ENCODE data around the gene ESYT2.

The ESYT2 gene

DNA sequence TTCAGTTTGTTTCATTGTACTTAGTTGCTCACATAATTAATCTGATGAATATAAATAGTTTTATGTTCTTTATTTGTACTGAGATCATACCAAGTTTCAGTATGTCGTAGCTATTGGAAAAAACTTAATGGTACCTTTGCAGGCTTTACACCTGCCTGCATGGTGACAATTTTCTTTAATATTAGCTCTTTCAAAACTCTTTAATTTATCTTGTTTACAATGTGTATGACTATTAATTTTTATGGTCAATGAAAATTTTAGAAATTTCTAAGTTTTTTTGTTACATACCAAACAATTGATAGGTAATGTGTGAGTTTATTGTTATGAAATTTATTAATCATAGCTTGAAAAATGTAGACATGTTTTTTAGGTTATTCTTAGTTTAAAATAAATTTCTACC lies 31.1 kb upstream of the ESYT2 start:
- Histone ChIP-seq H3K4me1 (ENCODE audit: insufficient read depth, poor library complexity, severe bottlenecking) (peaks cover 27% of the 10 kb centered on the region), H3K27me3 (ENCODE audit: insufficient read depth, poor library complexity, severe bottlenecking) (no peaks in the 10 kb centered on the region), H3K4me3 (ENCODE audit: severe bottlenecking) (no peak overlapping the region), H3K9me3 (ENCODE audit: severe bottlenecking) (no peaks in the 10 kb centered on the region), H3K27ac (ENCODE audit: poor library complexity, severe bottlenecking) (peak overlapping the region; percentile 4), H3K36me3 (ENCODE audit: low read depth) (peaks cover 7% of the 10 kb centered on the region; the same call in 1 of the 2 replicates)
- TF ChIP-seq, protein P1, sequence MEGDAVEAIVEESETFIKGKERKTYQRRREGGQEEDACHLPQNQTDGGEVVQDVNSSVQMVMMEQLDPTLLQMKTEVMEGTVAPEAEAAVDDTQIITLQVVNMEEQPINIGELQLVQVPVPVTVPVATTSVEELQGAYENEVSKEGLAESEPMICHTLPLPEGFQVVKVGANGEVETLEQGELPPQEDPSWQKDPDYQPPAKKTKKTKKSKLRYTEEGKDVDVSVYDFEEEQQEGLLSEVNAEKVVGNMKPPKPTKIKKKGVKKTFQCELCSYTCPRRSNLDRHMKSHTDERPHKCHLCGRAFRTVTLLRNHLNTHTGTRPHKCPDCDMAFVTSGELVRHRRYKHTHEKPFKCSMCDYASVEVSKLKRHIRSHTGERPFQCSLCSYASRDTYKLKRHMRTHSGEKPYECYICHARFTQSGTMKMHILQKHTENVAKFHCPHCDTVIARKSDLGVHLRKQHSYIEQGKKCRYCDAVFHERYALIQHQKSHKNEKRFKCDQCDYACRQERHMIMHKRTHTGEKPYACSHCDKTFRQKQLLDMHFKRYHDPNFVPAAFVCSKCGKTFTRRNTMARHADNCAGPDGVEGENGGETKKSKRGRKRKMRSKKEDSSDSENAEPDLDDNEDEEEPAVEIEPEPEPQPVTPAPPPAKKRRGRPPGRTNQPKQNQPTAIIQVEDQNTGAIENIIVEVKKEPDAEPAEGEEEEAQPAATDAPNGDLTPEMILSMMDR (IDR thresholded peaks at IDR 0.05; ENCODE audit: poor library complexity, severe bottlenecking): no peak
- ATAC-seq (ENCODE audit: low read depth) (no peak), DNase-seq (ENCODE audit: low spot score) (no peak)

DNA sequence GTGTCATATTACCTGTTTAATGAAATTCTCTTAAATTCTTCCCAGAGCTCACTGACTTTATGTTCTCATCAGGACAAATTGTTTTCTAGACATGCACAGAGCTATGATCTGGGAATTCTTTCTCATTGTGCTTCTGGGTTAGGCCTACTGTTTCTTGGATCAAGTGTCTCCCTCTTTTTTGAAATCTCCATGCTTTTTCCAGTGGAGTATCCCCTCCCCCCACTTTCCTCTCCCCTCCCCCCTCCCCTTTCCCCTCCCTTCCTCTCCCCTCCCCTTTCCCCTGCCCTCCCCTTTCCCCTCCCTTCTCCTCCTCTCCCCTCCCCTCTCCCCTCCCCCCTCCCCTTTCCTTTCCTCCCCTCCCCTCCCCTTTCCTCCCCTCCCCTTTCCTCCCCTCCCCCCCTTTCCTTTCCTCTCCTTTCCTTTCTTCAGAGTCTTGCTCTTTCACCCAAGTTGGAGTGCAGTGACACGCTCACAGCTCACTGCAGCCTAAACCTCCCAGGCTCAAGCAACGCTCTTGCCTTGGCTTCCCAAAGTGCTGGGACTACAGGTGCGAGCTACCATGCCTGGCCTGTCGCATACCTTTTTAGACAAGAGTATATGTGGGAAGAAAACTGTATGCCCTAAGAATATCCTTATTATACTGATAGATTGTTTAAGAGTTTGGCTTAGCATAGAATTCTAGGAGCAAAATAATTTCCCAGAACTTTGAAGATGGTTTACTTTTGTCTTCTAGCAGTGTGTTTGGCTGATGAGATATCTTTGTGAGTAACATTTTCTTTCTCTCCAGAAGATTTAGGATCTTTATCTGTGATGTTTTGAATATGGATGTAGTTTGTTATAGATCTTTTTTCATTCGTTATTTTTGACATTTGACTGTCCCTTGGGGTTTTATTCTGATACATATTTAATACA lies 29.5 kb upstream of the ESYT2 start:
- no peak for ATAC-seq (ENCODE audit: low read depth)
- H3K9me3 ChIP-seq (ENCODE audit: severe bottlenecking): no peaks in the 10 kb centered on the region
- peaks cover 7% of the 10 kb centered on the region; the same call in 1 of the 2 replicates for H3K36me3 ChIP-seq (ENCODE audit: low read depth)
- peaks cover 20% of the 10 kb centered on the region for H3K4me1 ChIP-seq (ENCODE audit: insufficient read depth, poor library complexity, severe bottlenecking)
- peak overlapping the region; percentile 43 for H3K27ac ChIP-seq (ENCODE audit: poor library complexity, severe bottlenecking)
- DNase-seq (ENCODE audit: low spot score): no peak
- H3K4me3 ChIP-seq (ENCODE audit: severe bottlenecking): no peak overlapping the region
- no peaks in the 10 kb centered on the region for H3K27me3 ChIP-seq (ENCODE audit: insufficient read depth, poor library complexity, severe bottlenecking)
- TF ChIP-seq, protein P1 (IDR thresholded peaks at IDR 0.05; ENCODE audit: poor library complexity, severe bottlenecking): no peak

DNA sequence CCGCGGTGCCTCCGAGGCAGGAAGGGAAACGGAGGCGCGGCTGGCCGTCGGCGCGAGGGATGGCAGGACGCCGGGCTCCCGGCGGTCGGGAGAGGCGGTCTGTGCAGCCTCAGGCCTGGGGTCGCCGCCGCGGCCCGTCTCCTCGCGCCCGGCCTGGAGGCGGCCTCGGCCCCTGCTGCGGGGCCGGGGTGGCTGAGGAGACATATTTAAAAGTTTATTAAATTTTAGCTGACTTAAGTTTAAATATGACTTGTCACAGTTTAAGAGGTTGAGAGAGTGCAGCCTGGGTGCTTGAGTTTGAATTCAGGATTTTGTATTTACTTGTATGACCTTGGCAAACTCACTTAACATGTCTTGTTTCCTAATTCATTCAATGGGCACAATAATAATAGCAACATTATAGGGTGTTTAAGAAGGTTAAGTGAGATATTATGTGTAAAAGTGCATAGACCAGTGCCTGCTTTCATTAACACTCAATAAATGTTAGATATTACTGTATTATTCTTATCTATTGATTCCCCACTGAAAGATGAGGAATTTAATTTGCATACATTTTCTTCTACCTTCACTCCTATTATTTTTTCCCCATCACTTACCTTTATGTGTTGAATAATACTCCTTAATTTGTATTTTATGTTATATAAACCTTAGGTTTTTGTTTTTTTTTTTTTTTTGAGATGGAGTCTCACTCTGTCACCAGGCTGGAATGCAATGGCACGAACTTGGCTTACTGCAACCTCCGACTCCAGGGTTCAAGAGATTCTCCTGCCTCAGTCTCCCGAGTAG lies 27.8 kb upstream of the ESYT2 start:
- TF ChIP-seq, protein P1 (IDR thresholded peaks at IDR 0.05; ENCODE audit: poor library complexity, severe bottlenecking): no peak
- peaks cover 16% of the 10 kb centered on the region for H3K4me1 ChIP-seq (ENCODE audit: insufficient read depth, poor library complexity, severe bottlenecking)
- H3K27ac ChIP-seq (ENCODE audit: poor library complexity, severe bottlenecking): peak overlapping the region; percentile 43
- no peaks in the 10 kb centered on the region for H3K9me3 ChIP-seq (ENCODE audit: severe bottlenecking)
- no peak; the same call in 2 of the 3 replicates for ATAC-seq (ENCODE audit: low read depth)
- H3K4me3 ChIP-seq (ENCODE audit: severe bottlenecking): peak overlapping the region; percentile 85
- no peak for DNase-seq (ENCODE audit: low spot score)
- peaks cover 7% of the 10 kb centered on the region; the same call in 1 of the 2 replicates for H3K36me3 ChIP-seq (ENCODE audit: low read depth)
- H3K27me3 ChIP-seq (ENCODE audit: insufficient read depth, poor library complexity, severe bottlenecking): no peaks in the 10 kb centered on the region

DNA sequence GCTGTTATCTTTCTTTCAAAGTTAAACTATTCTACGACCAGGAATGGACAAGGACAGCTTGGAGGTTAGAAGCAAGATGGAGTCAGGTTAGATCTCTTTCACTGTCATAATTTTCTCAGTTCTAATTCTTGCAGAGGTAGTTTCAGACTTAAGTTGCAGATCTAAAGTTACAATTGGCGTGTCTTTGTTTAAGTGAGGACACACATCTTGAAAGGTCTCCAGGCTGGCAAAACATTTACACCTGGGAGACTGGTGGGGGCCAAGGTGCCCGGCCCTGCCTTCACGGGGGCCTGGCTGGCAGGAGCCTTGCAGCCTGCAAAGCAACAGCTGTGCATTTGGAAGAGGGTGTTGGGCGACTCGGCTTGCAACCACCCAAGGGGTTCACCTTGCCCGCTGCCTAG lies 25.4 kb upstream of the ESYT2 start:
- H3K4me3 ChIP-seq (ENCODE audit: severe bottlenecking): no peak overlapping the region
- ATAC-seq (ENCODE audit: low read depth): no peak
- DNase-seq (ENCODE audit: low spot score): no peak
- H3K36me3 ChIP-seq (ENCODE audit: low read depth): peaks cover 7% of the 10 kb centered on the region; the same call in 1 of the 2 replicates
- no peaks in the 10 kb centered on the region for H3K27me3 ChIP-seq (ENCODE audit: insufficient read depth, poor library complexity, severe bottlenecking)
- no peaks in the 10 kb centered on the region for H3K9me3 ChIP-seq (ENCODE audit: severe bottlenecking)
- TF ChIP-seq, protein P1 (IDR thresholded peaks at IDR 0.05; ENCODE audit: poor library complexity, severe bottlenecking): no peak
- peaks cover 16% of the 10 kb centered on the region for H3K4me1 ChIP-seq (ENCODE audit: insufficient read depth, poor library complexity, severe bottlenecking)
- no peak overlapping the region for H3K27ac ChIP-seq (ENCODE audit: poor library complexity, severe bottlenecking)

Data from RWPE2 (cell line).